GM18511 (cell line): ENCODE measurements around the gene L3MBTL3.
A peak's percentile ranks its signal among the peaks of the same experiment; 100 is the strongest.
"Not testable (repeated sequence)": the region's sequence is repeated elsewhere in the genome, so short reads cannot be mapped to it uniquely, and the experiment has no call there.

ENCODE experiments used
- ATAC-seq: cut with Tn5 transposase; IDR thresholded peaks from one replicate; pipeline ENCODE4 v1.9.1; 2021; ENCODE audit warnings: mild to moderate bottlenecking, moderate library complexity; ENCODE audit not compliant: unreplicated experiment

Gene L3MBTL3

GRCh38 chr6:130134582-130134981 lies 116.2 kb downstream of the L3MBTL3 start:
- ATAC-seq: no peak

- ATAC-seq: no peak
Observed at GRCh38 chr6:130136798-130137197, 118.4 kb downstream of the L3MBTL3 start.

- ATAC-seq: peak; percentile 77
Observed at GRCh38 chr6:130138116-130138908, 119.9 kb downstream of the L3MBTL3 start.

- ATAC-seq: peak; percentile 53
Observed at GRCh38 chr6:130138909-130139242, 120.5 kb downstream of the L3MBTL3 start.

- ATAC-seq: no peak
Observed at GRCh38 chr6:130140084-130140483, 121.7 kb downstream of the L3MBTL3 start.

- no peak for ATAC-seq
Observed at GRCh38 chr6:130143709-130144108, 125.3 kb downstream of the L3MBTL3 start.

GRCh38 chr6:130147111-130147510 lies 128.7 kb downstream of the L3MBTL3 start:
- ATAC-seq: no peak

GRCh38 chr6:130148181-130148580 lies 129.8 kb downstream of the L3MBTL3 start:
- ATAC-seq: no peak

- ATAC-seq: not testable (repeated sequence)
Observed at GRCh38 chr6:130149016-130149415, 130.6 kb downstream of the L3MBTL3 start.

GRCh38 chr6:130150906-130151305 lies 132.5 kb downstream of the L3MBTL3 start:
- ATAC-seq: no peak

- no peak for ATAC-seq
Observed at GRCh38 chr6:130152908-130153510, 134.6 kb downstream of the L3MBTL3 start.

- no peak for ATAC-seq
Observed at GRCh38 chr6:130156908-130157307, 138.5 kb downstream of the L3MBTL3 start.

GRCh38 chr6:130158056-130158455 lies 139.7 kb downstream of the L3MBTL3 start:
- no peak for ATAC-seq

GRCh38 chr6:130158548-130158947 lies 140.2 kb downstream of the L3MBTL3 start:
- no peak for ATAC-seq

- ATAC-seq: no peak
Observed at GRCh38 chr6:130159956-130160355, 141.6 kb downstream of the L3MBTL3 start.

- ATAC-seq: no peak
Observed at GRCh38 chr6:130161683-130162404, 143.5 kb downstream of the L3MBTL3 start.

GRCh38 chr6:130162421-130162820 lies 144.0 kb downstream of the L3MBTL3 start:
- no peak for ATAC-seq

- no peak for ATAC-seq
Observed at GRCh38 chr6:130163266-130163665, 144.9 kb downstream of the L3MBTL3 start.

- no peak for ATAC-seq
Observed at GRCh38 chr6:130164251-130164650, 145.9 kb downstream of the L3MBTL3 start.

- ATAC-seq: no peak
Observed at GRCh38 chr6:130167655-130168054, 149.3 kb downstream of the L3MBTL3 start.

GRCh38 chr6:130170160-130170559 lies 151.8 kb downstream of the L3MBTL3 start:
- not testable (repeated sequence) for ATAC-seq
